GM19023 (cell line): ENCODE measurements around the gene NPC1.
"Not testable (repeated sequence)": the region's sequence is repeated elsewhere in the genome, so short reads cannot be mapped to it uniquely, and the experiment has no call there.

ENCODE experiments used
- ATAC-seq: cut with Tn5 transposase; IDR thresholded peaks from one replicate; pipeline ENCODE4 v1.9.1; 2021; ENCODE audit warnings: mild to moderate bottlenecking, moderate library complexity; ENCODE audit not compliant: unreplicated experiment

The NPC1 gene

DNA sequence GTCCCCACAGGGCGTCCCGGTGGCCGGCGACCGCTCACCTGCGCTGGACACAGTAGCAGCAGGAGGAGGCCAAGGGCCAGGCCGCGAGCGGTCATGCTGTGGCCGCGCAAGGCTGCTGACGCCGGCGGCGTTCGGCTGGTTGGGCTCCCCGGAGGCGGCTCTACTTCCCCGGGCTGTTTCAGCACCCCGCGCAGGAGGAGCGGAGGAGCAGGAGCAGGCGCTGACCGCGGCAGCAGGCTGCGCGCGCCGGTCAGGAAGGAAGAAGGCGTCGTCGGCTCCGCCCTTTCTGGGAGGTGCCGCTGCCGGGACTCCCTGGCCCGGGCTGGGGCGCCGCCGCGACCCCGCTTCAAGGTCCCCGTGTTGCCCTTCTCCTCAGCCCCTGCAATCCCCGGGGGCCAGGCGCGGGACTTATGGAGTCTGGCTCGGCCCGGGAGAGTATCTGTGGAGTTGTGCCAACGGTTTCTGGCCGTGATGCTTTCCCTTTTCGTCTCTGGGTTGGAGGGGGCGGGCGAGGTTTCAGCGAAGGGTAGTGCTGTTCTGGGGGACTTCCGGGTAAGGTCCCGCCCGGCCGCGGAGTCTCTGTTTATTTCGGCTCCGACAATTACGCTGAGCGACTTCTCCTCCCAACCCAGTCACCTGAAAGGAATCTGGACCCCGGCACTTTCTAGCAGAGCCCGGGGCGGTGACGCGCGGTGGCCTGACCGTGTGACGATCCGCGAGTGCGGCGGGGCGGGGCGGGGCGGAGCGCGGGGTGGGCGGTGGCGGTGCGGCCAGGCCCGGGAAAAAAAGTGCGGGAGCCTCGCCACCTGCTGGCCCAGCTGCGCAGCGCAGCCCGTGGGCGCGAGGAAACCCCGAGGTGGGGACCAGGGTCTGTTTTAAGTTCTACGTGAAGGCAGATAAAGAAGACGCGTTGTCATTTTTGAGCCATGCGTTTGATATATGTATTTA is at the start of gene NPC1:
NPC1 (minus strand) TSS at position 258 of the 948 bp plus-strand sequence; CDS start at position 95, 163 bp downstream.
- peak; percentile 96 for ATAC-seq

DNA sequence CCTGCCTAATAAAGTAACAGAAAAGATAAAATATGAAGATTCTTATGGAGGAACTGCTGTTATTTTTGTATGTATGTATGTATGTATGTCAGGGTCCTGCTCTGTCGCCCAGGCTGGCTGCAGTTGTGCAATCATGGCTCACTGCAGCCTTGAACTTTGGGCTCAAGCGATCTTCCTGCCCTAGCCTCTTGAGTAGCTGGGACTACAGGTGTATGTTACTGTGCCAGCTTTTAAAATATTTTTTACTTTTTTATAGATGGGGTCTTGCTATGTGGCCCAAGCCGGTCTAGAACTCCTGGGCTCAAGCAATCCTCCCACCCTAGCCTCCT is 49.7 kb upstream of the NPC1 start:
- no peak for ATAC-seq

DNA sequence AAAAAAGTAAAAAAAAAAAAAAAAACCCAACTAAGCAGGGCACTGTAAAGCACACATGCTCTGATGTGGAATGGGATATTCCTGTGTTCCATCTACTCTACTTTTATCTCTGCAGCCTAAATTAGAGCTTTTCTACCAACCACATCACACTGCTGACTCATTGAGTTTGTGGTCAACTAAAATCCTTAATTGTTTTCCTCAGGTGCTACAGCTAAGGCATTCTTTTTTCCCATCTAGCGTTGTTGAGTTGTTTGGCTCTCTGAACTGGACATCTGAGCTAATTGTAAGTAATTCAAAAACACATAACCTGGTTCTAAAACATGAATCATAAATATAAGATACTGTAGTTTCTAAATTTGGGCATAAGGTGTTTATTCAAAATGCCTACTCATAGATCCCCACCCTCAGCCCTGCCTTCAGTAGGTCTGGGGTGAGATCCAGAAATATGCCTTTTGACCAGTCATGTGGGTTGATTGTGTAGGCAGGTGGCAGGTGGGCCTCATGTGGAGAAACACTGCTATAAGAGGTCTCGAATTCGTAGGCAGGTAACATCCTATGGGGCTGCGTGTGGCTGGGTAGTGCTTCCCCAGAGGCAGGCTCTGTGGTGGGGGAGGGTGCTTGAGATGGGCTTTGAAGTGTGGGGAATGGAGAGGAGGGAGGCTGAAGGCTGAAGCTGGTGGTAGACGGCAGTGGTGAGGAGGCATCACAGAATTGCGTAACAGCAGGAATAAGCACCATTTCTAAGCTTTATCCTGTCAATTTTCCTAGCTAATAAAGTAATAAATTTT is 49.2 kb upstream of the NPC1 start:
- ATAC-seq, result no peak

DNA sequence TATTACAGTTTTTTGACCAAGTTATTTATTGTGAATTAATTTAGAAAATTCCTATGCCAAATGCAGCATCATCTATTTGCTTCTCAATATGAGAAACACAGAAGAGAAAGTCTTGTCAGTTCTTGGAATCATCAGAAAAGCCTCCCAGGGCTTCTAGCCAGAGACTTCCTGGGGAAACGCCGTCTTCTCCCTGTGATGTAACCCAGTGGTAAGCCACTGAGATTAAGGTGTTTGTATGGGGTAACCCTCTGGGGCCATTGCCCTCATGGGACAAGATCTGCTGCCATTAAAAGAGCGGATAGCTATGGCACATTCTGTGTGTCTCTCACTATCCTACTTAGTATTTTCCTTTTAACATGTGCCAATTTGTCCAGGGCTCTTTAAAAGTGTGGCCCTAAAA is 48.4 kb upstream of the NPC1 start:
- no peak for ATAC-seq

DNA sequence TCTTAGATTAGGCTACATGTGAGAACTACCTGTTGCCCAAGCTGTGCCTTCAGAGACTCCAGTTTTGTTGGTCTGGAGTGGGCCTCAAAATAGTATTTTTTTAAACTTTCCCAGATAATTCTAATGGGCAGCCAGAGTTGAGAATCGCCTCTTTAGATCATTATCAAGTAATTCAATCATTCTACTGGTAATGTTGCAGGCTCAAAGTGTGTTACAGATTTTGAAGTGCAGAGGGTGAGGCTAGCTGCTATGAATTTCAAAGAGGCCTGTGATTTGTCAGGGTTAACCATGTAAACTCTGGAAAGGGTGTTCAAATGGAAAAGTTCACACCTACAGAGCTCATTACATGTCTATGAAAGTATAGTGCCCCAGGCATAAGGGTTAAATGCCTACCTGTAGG is 46.3 kb upstream of the NPC1 start:
- no peak for ATAC-seq

DNA sequence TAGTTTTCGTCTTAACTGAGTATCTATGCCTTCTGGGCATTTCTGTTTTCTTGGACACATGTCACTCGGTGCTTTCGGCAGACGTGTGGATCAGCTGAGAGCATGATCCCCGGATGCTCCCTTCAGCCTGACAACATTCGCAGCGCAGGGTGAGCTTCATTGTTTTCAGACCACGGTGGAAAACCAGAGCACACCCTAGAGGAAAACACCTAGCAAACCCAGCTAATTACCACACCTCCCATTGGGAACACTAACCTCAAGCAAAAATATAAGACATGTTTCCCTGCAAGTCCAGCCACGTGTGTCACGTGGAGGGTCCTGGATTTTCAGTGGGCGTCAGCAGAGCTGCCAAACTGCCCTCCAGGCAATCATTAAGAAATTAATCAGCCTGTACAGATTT is 45.4 kb upstream of the NPC1 start:
- no peak for ATAC-seq

DNA sequence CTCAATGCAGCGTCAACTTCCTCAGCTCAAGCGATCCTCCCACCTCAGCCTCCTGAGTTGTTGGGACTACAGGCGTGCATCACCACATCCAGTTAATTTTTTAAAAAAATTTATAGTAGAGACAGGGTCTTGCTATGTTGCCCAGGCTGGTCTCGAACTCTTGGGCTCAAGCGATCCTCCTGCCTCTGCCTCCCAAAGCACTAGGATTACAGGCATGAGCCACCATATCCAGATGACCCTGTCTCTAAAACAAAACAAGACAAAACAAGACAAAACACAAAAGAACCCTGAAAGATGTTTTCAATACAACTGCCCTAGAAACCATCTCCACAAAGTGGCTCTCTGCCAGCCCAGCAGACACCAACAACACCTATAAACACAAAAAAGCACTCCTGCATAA is 45.0 kb upstream of the NPC1 start:
- no peak for ATAC-seq

DNA sequence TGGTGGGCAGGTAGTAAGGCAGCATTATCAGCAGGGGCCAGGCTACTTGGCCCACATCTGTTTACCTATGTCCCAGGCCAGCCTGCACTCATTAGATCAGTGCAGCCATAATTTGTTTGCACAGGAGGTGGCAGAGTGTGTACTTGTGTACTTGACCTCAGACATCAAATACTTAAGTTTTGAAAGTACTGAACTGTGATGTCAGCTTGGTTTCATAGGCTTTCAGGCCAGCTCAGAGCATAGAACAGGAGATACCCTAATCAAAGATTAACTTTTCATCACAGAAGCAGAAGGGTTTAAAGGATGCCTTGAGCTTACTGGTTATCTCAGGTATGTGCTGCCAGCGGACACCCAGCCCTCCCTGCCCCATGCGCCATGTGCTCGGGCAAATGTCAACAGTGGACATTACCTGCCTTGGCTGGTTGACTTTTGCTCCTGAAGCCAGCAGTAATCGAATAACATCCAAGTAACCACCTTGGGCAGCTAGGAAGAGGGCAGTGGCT is 43.2 kb upstream of the NPC1 start:
- peak; percentile 83 for ATAC-seq

DNA sequence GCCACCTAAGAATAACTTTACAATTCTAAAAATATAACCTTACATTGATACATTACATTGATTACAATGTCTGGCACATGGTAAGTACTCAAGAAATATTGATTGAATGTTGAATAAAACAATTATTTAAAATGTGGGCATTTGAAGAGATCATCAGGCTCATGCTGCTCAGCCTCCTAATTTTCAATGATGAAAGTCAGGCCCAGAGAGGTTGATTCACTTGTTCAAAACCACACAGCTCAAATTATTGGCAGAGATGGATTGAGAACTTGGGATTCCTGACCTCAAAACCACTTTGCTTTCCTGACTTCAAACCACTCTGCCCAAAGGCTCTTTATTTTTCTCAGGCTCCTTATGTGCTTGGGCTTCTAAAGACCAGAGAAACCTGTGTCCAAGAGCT is 41.7 kb upstream of the NPC1 start:
- ATAC-seq, result no peak

DNA sequence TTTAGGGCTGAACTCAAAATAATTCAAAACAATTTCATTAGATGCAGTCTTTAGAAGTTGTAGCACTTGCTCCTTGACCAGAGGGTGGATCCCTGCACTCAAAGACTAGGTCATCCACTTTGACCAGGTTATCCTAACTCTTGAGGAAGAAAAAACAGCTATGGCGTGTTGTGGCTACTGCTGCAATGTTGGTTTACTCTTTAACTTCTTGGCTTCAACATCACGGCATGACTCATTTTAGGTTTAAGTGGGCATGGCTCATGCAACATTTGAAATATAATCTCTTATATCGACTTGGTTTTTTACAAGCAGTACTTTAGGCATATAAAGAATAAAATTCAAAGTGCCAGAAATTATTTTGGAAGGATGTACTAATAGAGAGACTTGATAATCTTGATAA is 41.0 kb upstream of the NPC1 start:
- no peak for ATAC-seq

DNA sequence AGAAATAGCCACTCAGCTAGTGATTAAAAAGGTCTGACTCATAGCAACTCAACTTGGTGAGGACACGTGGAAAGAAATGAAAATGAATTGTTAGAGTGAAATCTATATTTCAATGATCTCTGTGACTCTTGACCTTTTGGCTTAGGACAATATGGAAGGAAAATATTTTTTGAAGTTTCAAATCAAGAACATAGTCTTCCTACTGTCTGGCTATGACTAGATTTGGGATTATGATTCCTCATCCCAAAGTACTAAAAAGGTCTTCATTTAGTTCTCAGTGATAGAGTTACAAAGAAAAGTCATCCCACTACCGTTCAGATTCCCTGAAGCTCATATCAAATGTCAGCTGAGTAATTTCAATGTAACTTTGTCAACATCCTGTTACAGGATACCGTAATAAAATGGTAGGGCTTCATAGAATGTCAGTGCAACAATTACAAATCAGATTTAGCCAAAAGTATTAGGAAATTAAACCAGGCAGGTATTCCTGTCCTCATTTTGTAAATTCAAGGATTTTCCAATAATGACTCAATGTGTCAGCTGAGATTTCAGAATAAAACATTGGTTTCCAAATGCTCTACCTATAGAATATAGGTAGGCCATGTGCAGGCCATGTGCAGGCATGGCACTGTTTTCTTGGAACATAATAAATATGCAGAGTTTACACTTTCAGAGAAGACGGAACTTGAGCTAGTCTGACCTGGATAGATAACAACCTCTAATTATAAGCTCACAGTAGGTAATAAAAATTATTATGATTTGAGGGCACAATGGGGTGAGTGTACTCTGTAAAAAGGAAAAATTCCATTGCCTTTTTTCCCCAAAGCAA is 40.4 kb upstream of the NPC1 start:
- no peak for ATAC-seq

DNA sequence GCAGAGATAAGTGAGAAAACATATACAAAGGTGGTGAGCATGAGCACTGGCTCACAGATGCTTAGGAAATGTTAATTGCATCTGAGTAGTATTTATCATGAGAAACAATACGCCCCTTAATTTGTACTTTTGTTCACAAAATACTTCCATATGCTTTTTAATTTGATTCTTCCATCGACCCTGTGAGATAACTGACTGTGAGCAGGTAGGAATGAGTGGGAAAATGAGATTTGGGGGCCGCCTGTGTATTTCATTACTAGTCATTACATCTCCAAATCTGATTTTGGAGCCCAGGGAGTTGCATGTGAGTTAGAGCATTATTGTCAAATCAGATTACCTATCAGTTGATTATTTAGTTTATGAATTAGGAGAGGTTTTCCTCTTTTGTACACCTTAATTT is 36.7 kb upstream of the NPC1 start:
- ATAC-seq, result no peak

DNA sequence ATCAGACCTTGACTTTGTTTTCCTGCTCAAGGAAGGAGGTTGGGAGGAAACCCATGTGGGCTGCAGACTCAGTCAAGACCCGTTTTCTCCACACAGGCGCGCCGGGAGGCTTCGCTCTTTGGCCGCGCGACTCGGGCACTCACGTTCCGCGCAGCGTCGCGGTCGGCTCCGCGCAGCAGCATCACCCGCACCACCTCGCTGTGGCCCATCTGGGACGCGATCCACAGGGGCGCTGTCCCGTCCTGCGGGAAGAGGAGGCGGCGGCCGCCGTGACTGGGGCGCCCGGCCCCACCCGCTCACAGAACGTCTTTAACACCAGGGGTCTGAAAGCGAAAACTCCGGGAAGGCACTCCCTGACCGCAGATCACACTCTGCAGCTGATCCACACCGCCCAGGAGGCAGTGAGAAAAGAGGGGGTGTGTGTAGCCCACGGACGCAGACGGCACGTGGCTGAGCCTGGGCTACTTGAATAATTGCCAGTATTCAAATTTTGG is 33.1 kb upstream of the NPC1 start:
- peak; percentile 32 for ATAC-seq

DNA sequence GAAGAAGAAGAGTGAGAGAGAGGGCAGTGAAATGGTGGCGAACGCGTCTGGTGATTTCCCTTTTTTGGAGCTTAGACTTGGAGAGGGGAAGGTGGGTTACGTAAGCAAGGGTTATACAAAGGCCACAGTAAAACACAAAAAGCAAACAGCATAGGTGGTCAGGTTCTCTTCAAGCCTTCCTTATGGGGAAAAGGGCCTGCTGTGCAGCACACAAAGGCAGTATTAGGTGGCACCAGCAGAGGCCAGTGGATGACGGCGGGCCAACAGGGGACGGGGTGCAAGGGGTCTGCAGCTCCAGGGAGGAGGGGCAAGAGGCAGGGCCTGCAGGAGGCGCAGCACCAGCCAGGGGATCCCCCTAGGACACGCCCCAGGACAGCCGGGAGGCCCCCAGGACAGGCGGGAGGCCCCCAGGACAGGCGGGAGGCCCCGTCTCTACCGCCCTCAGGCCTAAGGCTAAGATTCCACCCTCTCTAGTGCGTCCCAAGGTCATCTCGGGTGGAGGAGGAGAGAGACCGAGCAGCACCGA is 32.6 kb upstream of the NPC1 start:
- ATAC-seq, result peak; percentile 54

DNA sequence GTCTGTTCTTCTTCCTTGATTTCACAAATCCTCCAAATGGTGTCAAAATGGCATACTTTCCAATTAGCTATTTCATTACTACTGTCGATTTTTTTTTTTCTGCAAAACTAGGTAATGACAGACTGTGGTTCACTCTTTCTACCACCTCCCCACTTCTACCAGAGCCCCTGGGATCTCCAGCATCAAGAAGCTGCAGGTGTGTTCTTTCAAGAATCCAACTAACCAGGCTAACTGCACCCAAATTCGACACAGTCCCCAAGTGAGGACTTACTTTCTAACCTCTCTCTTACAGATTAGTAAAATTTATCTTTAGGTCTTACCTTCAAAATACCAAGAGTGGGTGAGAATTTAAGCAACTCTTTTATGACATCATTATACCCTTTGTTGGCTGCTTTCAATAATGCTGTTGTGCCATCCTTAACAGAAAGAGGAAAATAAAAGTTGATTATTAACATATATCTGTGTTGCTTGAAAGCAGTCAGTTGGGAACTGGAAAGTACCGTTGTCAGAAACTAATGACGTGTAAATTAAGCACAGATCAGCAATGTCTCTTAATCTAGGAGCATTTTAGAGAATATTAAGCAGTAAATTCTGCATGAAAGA is 31.2 kb upstream of the NPC1 start:
- peak; percentile 37 for ATAC-seq

DNA sequence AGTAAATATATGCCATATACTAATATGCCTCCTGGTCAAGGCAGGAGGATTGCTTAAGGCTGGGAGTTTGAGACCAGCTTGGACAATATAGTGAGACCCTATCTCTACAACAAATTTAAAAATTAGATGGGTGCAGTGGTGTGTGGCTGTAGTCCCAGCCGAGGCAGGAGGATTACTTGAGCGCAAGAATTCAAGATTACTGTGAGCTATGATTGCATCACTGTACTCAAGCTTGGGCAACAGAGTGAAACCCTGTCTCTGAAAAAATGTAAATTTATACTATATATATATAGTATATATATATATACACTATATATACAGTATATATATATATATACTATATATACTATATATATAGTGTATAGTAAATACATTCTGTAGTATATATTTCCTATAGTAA is 30.0 kb upstream of the NPC1 start:
- no peak for ATAC-seq

DNA sequence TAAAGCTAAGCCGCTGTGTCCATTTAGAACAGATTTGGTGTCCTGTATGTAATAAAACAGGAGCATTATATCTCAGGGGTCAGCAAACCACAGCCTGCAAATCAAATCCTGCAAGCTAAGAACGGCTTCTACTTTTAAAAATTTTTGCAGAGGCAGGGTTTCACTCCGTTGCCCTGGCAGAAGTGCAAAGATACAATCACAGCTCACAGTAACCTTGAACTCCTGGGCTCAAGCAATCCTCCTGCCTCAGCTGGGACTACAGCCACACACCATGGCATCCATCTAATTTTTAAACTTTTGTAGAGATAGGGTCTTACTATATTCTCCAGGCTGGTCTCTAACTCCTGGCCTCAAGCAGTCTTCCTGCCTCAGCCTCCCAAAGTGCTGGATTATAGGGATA is 28.6 kb upstream of the NPC1 start:
- ATAC-seq, result no peak

DNA sequence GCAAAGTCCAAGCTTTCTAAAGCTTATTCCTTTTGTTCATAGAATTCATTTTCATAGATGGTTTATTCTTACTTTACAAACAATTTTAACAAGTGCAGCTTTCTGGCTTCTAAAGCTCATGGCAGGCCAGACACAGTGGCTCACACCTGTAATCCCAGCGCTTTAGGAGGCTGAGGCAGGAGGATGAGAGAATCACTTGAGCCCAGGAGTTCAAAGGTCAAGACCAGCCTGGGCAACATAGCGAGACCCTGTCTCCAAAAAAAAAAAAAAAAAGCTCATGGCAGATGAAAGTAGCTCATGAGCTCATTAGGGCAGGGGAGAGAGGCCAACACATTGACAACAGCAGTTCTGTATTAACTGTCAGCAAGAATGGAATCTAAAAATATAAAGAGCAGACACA is 28.1 kb upstream of the NPC1 start:
- no peak for ATAC-seq

DNA sequence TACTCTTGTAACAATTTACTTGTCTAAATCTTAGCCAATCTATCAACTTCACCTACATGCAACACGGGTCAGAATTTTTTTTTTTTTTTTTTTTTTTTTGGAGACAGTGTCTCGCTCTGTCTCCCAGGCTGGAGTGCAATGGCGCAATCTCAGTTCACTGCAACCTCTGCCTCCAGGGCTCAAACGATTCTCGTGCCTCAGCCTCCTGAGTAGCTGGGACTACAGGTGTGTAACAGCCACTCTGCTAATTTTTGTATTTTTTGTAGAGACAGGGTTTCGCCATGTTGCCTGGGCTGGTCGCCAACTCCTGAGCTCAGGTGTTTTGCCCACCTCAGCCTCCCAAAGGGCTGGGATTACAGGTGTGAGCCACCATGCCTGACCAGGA is 26.8 kb upstream of the NPC1 start:
- ATAC-seq, result not testable (repeated sequence)

DNA sequence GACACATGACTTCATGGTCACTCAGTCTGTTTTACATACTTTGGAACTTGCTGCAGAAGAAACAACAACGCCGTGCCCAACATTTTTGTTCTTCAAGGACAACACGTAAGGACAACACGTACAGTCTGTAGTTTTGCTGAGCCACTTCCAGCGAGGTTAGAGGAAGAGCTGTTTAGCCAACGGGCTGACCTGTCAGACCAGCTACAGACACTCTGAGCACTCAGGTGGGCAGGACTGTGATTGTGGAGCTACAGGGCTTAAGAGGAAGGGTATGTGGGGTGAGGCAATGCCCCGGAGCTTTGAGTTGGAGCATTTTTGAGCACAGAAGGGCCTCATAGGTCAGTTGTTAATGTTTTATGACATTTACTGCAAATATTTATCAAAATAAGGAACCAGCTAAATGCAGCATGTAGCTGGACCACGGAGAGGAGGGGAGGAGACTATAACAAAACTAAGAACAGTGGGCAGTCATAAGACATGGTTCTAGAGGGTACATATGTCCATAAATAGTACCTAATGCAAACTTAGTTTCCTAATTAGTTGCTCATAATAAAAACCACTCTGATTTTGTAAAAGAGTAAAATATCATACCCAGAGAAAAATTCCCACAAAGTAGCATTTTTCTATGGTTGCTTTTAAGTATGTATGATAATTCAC is 26.3 kb upstream of the NPC1 start:
- peak; percentile 43 for ATAC-seq
